ENCODE measurements around the gene NBPF1. TPM values are rescaled to one million over a fixed set of nuclear protein-coding genes. Genes with fewer than 3 reads are reported as not detected.
"Not testable (repeated sequence)": the region's sequence is repeated elsewhere in the genome, so short reads cannot be mapped to it uniquely, and the experiment has no call there.

The NBPF1 gene
- total RNA-seq, 2 donors from 2014 or later, result 29.9 to 58.6 TPM

DNA sequence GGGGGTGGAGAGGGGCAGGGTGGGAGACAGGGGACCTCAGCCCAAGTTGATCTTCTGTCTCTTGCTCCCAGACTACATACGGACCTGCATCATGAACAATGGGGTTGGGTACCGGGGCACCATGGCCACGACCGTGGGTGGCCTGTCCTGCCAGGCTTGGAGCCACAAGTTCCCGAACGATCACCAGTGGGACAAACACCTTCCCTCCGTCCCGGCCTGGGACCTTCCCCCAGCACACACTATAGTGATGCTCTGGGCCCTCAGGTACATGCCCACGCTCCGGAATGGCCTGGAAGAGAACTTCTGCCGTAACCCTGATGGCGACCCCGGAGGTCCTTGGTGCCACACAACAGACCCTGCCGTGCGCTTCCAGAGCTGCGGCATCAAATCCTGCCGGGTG, 33.4 kb upstream of the NBPF1 start:
- not testable (repeated sequence) for H3K27me3 ChIP-seq (replicated peaks; ENCODE audit: insufficient read depth)
- WGBS, result 100% methylated on average over 1 of the region's 17 CpGs

DNA sequence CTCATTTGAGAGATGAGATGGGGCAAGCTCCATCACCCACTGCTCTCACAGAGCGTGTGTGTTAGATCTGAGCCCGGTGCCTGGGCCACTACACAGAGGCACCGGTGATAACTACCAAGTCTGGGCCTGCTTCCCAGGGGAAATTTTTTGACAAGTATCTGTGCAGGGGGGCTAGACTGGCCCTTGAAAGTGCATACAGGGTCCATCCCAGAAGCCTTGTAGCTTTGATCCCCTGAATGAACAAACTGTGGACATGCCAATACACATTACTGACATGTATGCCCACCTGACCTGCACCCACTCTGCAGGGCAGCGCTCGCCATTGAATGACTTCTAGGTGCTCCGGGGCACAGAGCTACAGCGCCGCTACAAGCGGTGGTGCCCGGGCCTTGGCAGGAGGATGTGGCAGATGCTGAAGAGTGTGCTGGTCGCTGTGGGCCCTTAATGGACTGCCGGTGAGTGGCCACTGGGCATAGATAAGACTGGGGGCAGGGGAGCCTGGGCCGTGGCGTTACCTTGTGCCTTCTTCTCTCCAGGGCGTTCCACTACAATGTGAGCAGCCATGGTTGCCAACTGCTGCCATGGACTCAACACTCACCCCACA, 32.8 kb upstream of the NBPF1 start:
- H3K4me1 ChIP-seq (replicated peaks), result peaks cover 14% of the 10 kb centered on the region
- H3K9me3 ChIP-seq; intact Hi-C loops (cut with DNase I); H3K4me3 ChIP-seq; H3K27ac ChIP-seq; H3K27me3 ChIP-seq (replicated peaks; ENCODE audit: insufficient read depth); H3K36me3 ChIP-seq: not testable (repeated sequence)
- peak; percentile 4 for DNase-seq (ENCODE audit: low spot score)
- 91% methylated on average over 15 of the region's 15 CpGs for WGBS

More for the DNA sequence above, 33.4 kb upstream of the NBPF1 start:
- H3K27ac ChIP-seq; intact Hi-C loops (cut with DNase I); H3K9me3 ChIP-seq; DNase-seq (ENCODE audit: low spot score); H3K36me3 ChIP-seq; H3K4me3 ChIP-seq: not testable (repeated sequence)
- peaks cover 14% of the 10 kb centered on the region for H3K4me1 ChIP-seq (replicated peaks)

DNA sequence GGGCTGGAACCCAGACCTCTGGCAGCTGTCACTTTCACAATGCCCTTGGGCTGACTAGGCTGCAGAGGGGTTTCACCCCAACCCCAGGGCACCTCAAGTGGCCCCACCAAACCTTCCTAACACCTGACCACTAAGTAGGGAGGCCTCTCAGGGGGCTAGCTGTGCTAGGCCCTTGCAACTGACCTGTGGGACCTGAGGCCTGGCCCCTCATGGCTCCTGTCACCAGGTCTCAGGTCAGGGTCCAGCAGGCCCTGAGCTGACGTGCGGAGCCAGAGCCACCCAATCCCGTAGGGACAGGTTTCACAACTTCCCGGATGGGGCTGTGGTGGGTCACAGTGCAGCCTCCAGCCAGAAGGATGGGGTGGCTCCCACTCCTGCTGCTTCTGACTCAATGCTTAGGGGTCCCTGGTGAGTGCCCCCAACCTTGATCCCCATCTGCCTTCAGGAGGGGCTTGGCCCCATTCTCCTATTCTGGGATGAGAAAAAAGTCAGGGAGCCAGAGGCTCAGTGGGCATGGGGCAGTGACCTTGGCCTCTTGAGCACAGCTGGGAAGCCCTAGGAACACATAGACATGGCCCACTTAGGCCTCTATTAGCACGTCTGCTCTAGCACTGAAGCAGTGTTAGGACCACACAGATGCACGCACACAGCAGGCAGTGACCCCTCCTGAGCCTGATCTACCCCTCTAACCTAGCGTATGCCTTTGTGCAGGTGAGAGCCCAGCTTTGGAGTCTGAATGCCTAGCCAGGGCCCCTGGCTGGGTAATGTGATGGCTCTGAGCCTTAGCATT, 32.1 kb upstream of the NBPF1 start:
- Histone ChIP-seq H3K4me3 (peak overlapping the region; percentile 78 to 82), H3K4me1 (replicated peaks) (peaks cover 14% of the 10 kb centered on the region), H3K27ac (peak overlapping the region; percentile 74 to 81)
- DNase-seq (ENCODE audit: low spot score), result peak; percentile 17
- 78% methylated on average over 7 of the region's 7 CpGs for WGBS
- H3K27me3 ChIP-seq (replicated peaks; ENCODE audit: insufficient read depth); intact Hi-C loops (cut with DNase I); H3K9me3 ChIP-seq; H3K36me3 ChIP-seq: not testable (repeated sequence)

DNA sequence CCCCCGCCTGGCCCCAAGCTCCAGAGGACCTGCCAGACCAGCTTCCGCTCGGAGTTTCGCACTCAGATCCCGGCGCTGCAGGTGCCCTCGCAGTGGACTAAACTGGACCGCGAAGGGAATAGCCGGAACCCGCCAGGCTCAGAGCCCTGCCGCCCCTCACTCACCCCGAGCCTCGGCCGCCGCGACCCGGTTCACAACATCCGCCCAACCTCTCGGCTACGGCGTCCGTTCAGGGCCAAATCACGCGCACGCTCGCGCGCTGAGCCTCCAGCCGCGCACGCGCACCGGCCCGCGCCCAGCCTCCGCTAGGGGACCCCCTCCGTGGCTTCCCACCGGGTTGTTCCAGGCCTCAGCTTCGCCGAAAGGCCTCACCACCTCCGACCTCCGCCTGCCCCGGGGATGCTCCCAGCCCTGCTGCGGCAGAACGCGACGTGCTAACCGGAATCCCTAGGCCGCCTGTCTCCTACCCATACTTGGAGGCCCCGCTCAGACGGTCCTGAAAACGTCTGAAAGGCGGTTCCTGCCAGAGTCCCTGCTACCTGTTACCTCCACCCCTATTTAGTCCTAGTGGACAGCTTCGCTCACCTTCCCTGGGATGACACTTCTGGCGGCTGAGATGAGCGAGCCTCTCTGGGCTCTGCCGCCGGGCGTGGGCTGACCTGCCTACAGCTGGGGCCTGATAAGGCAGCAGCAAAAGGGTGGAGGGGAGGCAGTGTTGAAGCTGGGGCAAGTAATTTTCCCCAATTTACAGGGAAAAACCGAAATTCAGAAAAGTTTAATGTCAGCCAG, 31.3 kb upstream of the NBPF1 start:
- intact Hi-C loops (cut with DNase I), result not testable (repeated sequence)
- WGBS, result 8% methylated on average over 61 of the region's 61 CpGs

DNA sequence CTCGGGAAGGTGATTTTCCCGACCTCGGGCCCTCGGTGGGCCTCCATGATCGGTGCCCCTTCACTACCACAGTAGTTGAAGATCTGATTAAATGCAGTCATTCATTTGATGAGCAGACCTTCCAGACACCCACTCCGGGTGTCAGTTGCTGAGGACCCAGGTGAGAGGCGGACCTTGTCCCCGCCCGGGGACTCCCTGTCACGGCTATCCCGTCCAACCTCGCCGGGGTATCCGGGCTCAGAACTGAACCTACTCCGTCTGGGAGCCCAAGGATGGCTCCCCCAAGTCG, 30.8 kb upstream of the NBPF1 start:
- no peaks in the 10 kb centered on the region for H3K27me3 ChIP-seq (replicated peaks; ENCODE audit: insufficient read depth)
- H3K4me3 ChIP-seq, result peak overlapping the region; percentile 78 to 82
- WGBS, result under 1% methylated on average over 16 of the region's 16 CpGs
- no peaks in the 10 kb centered on the region for H3K9me3 ChIP-seq
- intact Hi-C loops (cut with DNase I), result no loop called here
- H3K4me1 ChIP-seq (replicated peaks), result peaks cover 14% of the 10 kb centered on the region
- DNase-seq (ENCODE audit: low spot score), result no peak
- no peak for TF ChIP-seq POLR2AphosphoS5 (IDR thresholded peaks at IDR 0.05)
- no peak for TF ChIP-seq POLR2A (IDR thresholded peaks at IDR 0.05)
- TF ChIP-seq, protein P1, sequence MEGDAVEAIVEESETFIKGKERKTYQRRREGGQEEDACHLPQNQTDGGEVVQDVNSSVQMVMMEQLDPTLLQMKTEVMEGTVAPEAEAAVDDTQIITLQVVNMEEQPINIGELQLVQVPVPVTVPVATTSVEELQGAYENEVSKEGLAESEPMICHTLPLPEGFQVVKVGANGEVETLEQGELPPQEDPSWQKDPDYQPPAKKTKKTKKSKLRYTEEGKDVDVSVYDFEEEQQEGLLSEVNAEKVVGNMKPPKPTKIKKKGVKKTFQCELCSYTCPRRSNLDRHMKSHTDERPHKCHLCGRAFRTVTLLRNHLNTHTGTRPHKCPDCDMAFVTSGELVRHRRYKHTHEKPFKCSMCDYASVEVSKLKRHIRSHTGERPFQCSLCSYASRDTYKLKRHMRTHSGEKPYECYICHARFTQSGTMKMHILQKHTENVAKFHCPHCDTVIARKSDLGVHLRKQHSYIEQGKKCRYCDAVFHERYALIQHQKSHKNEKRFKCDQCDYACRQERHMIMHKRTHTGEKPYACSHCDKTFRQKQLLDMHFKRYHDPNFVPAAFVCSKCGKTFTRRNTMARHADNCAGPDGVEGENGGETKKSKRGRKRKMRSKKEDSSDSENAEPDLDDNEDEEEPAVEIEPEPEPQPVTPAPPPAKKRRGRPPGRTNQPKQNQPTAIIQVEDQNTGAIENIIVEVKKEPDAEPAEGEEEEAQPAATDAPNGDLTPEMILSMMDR (IDR thresholded peaks at IDR 0.05), result no peak
- H3K27ac ChIP-seq, result peak overlapping the region; percentile 74 to 81
- H3K36me3 ChIP-seq, result no peaks in the 10 kb centered on the region

More for the DNA sequence above, 31.3 kb upstream of the NBPF1 start:
- H3K27me3 ChIP-seq (replicated peaks; ENCODE audit: insufficient read depth); H3K9me3 ChIP-seq; H3K36me3 ChIP-seq: not testable (repeated sequence)
- DNase-seq (ENCODE audit: low spot score), result peak; percentile 94
- peak overlapping the region; percentile 78 to 82 for H3K4me3 ChIP-seq
- H3K4me1 ChIP-seq (replicated peaks), result peaks cover 14% of the 10 kb centered on the region
- peak; percentile 96 for TF ChIP-seq POLR2AphosphoS5 (IDR thresholded peaks at IDR 0.05)
- TF ChIP-seq, protein P1 (IDR thresholded peaks at IDR 0.05), result peak in 2 of 4 experiments; percentile 50 to 61
- peak overlapping the region; percentile 74 to 81 for H3K27ac ChIP-seq

DNA sequence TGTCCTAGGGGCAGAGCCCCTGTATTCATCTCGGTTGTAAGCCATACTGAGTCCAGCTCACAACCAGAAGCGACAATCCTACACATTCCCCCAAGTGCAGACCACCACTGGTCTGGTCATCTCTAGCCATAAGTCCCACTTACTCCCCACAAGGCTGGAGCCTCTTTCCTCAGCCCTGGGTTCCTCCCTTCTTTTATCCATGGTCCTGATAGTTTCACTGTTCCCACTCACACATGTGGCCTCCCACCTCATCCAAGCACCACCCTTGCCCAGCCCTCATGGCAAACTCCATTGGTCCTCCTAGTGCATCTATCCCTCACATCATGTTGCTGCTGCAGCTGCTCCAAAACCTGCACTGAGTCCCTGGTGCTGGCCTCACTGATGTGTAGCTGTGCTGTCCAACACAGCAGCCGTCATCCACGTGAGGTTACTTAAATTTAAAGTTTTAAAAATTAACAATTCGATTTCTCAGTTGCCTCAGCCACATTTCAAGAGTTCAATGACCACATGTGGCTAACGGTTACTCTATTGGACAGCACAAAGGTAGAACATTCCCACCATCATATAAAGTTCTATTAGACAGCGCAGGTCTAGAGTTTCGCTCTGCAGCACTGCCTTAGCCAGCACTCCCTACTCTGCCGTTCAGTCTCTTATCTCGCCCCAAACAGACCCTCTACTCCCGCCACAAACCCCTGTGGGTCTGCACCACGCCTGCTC, 30.3 kb upstream of the NBPF1 start:
- 23% methylated on average over 12 of the region's 12 CpGs for WGBS
- intact Hi-C loops (cut with DNase I); H3K36me3 ChIP-seq; H3K9me3 ChIP-seq; H3K27me3 ChIP-seq (replicated peaks; ENCODE audit: insufficient read depth): not testable (repeated sequence)
- peak; percentile 11 for DNase-seq (ENCODE audit: low spot score)
- H3K4me3 ChIP-seq, result peak overlapping the region; percentile 78 to 82
- H3K27ac ChIP-seq, result peak overlapping the region; percentile 74 to 81
- peaks cover 14% of the 10 kb centered on the region for H3K4me1 ChIP-seq (replicated peaks)

DNA sequence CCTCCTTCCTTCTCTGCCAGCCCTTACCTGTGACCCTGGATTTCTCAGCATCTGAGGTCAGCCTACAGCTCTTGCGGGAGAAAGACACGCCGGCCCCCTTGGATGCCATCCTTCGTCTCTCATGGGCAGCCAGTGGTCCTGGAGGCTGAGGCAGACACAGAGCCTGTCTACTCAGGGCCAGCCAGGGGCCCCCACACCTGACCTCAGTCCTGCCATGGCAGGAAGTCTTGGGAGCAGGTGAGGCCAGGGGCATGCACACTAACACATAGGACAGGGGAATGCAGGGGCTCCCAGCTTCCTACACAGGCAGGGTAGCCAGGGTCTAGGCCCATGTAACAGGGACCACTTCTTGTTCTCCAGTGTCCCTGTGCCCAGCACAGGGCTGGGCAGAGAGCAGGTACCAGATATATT, 29.6 kb upstream of the NBPF1 start:
- intact Hi-C loops (cut with DNase I), result not testable (repeated sequence)

DNA sequence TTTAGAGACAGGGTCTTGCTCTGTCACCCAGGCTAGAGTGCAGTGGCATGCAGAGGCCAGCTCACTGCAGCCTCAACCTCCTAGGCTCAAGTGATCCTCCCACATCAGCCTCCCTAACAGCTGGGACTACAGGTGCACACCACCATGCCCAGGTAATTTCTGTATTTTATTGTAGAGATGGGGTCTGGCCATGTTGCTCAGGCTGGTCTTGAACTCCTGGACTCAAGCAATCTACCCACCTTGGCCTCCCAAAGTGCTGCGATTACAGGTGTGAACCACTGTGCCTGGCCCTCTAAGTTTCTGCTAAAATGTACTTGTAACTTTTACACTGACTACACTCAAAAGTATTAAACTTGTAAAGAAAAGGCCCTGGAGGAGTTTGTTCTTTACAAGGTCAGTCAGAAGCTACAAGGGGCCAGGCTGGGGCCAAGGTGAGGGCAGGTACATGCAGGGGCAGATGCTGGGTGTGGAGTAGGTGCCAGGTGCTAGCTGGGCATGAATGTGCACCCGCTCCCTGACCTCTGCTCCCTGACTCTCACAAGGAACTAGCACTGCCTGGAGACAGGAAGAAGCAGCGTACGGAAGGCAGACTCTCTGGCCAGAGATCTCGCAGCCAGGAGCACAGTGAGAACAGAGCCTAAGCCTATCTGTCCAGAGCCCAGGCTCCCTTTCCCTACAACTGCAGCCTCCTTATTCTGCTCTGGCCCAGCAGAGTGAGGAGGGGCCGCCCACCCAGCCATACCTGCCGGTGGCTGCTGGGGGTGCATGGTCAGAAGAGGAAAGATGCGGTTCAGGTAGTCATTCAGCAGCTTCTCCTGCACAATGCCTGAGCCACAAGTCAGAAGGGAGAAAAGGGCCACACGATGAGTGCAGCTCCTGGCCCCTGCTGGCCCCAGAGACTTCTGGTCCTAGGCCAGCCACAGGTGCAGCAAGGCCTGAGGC, 28.9 kb upstream of the NBPF1 start:
- peak; percentile 3 for DNase-seq (ENCODE audit: low spot score)
- H3K4me1 ChIP-seq (replicated peaks), result peaks cover 14% of the 10 kb centered on the region
- H3K27me3 ChIP-seq (replicated peaks; ENCODE audit: insufficient read depth); H3K4me3 ChIP-seq; H3K36me3 ChIP-seq; H3K27ac ChIP-seq; H3K9me3 ChIP-seq; intact Hi-C loops (cut with DNase I): not testable (repeated sequence)
- WGBS, result 79% methylated on average over 9 of the region's 9 CpGs

More for the DNA sequence above, 29.6 kb upstream of the NBPF1 start:
- not testable (repeated sequence) for H3K27me3 ChIP-seq (replicated peaks; ENCODE audit: insufficient read depth); H3K9me3 ChIP-seq; H3K36me3 ChIP-seq; H3K27ac ChIP-seq; H3K4me3 ChIP-seq
- DNase-seq (ENCODE audit: low spot score), result peak; percentile 13
- peaks cover 14% of the 10 kb centered on the region for H3K4me1 ChIP-seq (replicated peaks)
- WGBS, result 91% methylated on average over 4 of the region's 4 CpGs
